Peyer's patch (tissue), 4 donors: ENCODE results near the gene SIRT2.
A peak's percentile ranks its signal among the peaks of the same experiment; 100 is the strongest.

ENCODE experiments used
- POLR2A ChIP-seq, 2 donors: fragments of 450-650 bp; IDR thresholded peaks; one replicate each; pipeline ENCODE4 v1.5.1; 2017; ENCODE audit warnings: antibody characterized with exemption in 2 of 2, mild to moderate bottlenecking in 2 of 2, moderate library complexity in 2 of 2
- TF ChIP-seq, protein P1 (sequence below), 6 experiments: fragments of 450-650 bp in 4 of 6; fragments of 200-600 bp in 2 of 6; sonication (generic) in 1 of 6; IDR thresholded peaks; one replicate each; pipeline ENCODE4 v1.5.1; 2017 to 2019; ENCODE audit warnings: antibody characterized with exemption in 6 of 6, mild to moderate bottlenecking in 3 of 6, moderate library complexity in 1 of 6

DNA sequence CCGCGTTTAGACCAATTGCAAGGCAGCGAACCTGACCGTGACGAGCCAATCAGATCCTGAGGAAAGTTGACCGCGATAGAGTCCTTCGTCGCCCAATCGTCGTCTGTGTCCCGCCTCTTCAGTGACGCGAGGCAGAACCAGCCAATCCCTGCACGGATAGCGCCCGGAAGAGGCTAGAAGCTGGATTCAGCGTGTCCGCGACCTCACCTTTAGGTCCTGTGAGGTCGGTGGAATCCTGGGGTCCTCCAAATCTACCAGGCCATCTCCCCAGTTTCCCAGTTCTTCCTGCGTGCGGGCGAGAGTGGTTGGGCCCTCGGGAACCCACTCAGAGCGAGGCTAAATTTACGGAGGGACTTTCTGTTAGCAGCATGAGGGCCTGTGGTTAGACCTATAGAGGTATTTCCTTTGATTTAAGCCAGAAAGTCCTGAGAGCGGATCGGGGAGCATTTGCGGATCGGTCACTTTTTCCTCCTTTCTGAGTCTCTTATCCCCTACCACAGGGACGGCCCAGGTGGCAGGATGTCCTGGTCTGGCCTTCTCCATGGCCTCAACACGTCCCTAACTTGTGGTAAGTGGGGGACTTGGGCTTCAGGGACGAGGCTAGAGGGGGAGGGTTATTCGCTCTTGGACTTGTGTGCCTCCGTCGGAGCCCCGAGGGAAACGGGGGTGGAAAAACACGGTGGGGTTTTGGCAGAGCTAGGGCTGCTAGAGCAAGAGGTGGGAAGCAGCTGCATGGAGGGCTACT is 31.5 kb upstream of the SIRT2 start, which contains the start of gene MRPS12:
- TF ChIP-seq, protein P1, sequence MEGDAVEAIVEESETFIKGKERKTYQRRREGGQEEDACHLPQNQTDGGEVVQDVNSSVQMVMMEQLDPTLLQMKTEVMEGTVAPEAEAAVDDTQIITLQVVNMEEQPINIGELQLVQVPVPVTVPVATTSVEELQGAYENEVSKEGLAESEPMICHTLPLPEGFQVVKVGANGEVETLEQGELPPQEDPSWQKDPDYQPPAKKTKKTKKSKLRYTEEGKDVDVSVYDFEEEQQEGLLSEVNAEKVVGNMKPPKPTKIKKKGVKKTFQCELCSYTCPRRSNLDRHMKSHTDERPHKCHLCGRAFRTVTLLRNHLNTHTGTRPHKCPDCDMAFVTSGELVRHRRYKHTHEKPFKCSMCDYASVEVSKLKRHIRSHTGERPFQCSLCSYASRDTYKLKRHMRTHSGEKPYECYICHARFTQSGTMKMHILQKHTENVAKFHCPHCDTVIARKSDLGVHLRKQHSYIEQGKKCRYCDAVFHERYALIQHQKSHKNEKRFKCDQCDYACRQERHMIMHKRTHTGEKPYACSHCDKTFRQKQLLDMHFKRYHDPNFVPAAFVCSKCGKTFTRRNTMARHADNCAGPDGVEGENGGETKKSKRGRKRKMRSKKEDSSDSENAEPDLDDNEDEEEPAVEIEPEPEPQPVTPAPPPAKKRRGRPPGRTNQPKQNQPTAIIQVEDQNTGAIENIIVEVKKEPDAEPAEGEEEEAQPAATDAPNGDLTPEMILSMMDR (IDR thresholded peaks at IDR 0.05) = no peak
- peak; percentile 37 to 50 for TF ChIP-seq POLR2A (IDR thresholded peaks at IDR 0.05)
